Upper lobe of right lung (tissue), 1 donor: ENCODE results near the gene ARPC1B. TPM values are rescaled to one million over a fixed set of nuclear protein-coding genes. Genes with fewer than 3 reads are reported as not detected.
"Not testable (repeated sequence)": the region's sequence is repeated elsewhere in the genome, so short reads cannot be mapped to it uniquely, and the experiment has no call there.

ENCODE experiments used
- ATAC-seq: fragments of 200-7000 bp; cut with Tn5 transposase; one replicate; pipeline ENCODE4 v1.9.1; 2020; ENCODE audit warnings: mild to moderate bottlenecking, moderate library complexity
- DNase-seq: peaks from one replicate; pipeline ENCODE4 v3.0.0-alpha.2; 2020
- H3K27ac ChIP-seq: fragments of 200-600 bp; one replicate; pipeline ENCODE4 v1.8.0; 2022
- H3K27me3 ChIP-seq: fragments of 200-600 bp; one replicate; pipeline ENCODE4 v1.8.0; 2022; ENCODE audit warnings: mild to moderate bottlenecking
- H3K36me3 ChIP-seq: fragments of 200-600 bp; one replicate; pipeline ENCODE4 v1.8.0; 2022
- H3K4me1 ChIP-seq: fragments of 200-600 bp; one replicate; pipeline ENCODE4 v1.8.0; 2022
- H3K4me3 ChIP-seq: fragments of 200-600 bp; one replicate; pipeline ENCODE4 v1.8.0; 2022; ENCODE audit warnings: mild to moderate bottlenecking
- H3K9me3 ChIP-seq: fragments of 200-600 bp; one replicate; pipeline ENCODE4 v1.8.0; 2022
- intact Hi-C: fragments of 100-400 bp; cut with DNase I; formaldehyde crosslinking; loops from one replicate; pipeline ENCODE4 v1.11.0; 2022
- total RNA-seq: library from RNA; stranded (reverse); fragmentation: NEBNext Ultra II Directional; extraction: Animal tissue kit (Norgen Biotek cat#: 25700); gene quantifications from one replicate; pipeline ENCODE4 v1.2.1, GENCODE V29; 2021
- TF ChIP-seq, protein P1 (sequence below): fragments of 200-600 bp; IDR thresholded peaks from one replicate; pipeline ENCODE4 v1.8.0; 2022; ENCODE audit warnings: antibody characterized with exemption
- donor health status: DM: no; HTN: yes; CAD: no; lungs with severe emphysema.

ARPC1B gene
- total RNA-seq, 1 donor from 2014 or later: 219 TPM

DNA sequence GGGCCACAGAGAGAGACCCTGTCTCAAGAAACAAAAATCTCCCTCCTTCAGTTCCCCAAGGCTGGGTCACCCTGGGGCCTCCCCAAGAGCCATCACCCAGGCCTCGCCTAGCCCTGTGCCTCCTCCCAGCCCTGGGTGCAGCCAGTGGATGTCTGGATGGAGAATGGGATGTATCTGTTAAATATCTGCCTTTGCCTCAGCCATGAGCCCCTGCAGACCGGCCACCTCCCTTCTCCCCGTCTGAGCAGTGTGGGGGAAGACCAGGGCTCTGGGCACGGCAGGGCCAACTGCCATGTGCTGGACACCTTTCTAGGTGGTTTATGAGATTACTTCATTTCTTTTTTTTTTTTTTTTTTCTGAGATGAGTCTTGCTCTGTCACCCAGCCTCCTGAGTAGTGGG, 10.0 kb downstream of the ARPC1B start:
- DNase-seq (no peak), ATAC-seq (no peak)
- H3K4me3 ChIP-seq: no peak overlapping the region
- TF ChIP-seq, protein P1, sequence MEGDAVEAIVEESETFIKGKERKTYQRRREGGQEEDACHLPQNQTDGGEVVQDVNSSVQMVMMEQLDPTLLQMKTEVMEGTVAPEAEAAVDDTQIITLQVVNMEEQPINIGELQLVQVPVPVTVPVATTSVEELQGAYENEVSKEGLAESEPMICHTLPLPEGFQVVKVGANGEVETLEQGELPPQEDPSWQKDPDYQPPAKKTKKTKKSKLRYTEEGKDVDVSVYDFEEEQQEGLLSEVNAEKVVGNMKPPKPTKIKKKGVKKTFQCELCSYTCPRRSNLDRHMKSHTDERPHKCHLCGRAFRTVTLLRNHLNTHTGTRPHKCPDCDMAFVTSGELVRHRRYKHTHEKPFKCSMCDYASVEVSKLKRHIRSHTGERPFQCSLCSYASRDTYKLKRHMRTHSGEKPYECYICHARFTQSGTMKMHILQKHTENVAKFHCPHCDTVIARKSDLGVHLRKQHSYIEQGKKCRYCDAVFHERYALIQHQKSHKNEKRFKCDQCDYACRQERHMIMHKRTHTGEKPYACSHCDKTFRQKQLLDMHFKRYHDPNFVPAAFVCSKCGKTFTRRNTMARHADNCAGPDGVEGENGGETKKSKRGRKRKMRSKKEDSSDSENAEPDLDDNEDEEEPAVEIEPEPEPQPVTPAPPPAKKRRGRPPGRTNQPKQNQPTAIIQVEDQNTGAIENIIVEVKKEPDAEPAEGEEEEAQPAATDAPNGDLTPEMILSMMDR: no peak
- no peak overlapping the region for H3K27ac ChIP-seq
- H3K36me3 ChIP-seq: peaks cover 48% of the 10 kb centered on the region
- no peaks in the 10 kb centered on the region for H3K9me3 ChIP-seq
- no peaks in the 10 kb centered on the region for H3K27me3 ChIP-seq
- H3K4me1 ChIP-seq: peaks cover 31% of the 10 kb centered on the region
- intact Hi-C loops: no loop called here

DNA sequence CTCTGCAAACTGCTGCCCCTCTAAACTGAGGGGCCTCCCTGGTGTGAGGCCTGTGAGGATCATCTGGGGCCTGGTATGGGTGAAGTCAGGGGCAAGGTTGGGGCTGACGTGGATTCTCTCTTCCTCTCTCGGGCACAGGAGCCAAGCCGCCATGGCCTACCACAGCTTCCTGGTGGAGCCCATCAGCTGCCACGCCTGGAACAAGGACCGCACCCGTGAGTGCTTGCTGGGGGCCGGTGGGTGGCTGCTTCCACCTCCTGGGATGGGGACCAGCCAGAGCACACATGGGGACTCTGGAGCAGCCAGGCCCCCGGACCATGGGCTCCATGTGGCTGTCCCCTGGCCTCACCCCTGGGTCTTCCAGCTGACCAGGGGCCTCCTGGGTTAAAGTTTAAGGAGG, 11.0 kb downstream of the ARPC1B start:
- intact Hi-C loops: no loop called here
- Histone ChIP-seq H3K36me3 (peaks cover 59% of the 10 kb centered on the region), H3K4me3 (no peak overlapping the region), H3K4me1 (peaks cover 21% of the 10 kb centered on the region), H3K27ac (peak overlapping the region; percentile 42), H3K27me3 (no peaks in the 10 kb centered on the region), H3K9me3 (no peaks in the 10 kb centered on the region)
- no peak for ATAC-seq
- no peak for DNase-seq
- TF ChIP-seq, protein P1: no peak

DNA sequence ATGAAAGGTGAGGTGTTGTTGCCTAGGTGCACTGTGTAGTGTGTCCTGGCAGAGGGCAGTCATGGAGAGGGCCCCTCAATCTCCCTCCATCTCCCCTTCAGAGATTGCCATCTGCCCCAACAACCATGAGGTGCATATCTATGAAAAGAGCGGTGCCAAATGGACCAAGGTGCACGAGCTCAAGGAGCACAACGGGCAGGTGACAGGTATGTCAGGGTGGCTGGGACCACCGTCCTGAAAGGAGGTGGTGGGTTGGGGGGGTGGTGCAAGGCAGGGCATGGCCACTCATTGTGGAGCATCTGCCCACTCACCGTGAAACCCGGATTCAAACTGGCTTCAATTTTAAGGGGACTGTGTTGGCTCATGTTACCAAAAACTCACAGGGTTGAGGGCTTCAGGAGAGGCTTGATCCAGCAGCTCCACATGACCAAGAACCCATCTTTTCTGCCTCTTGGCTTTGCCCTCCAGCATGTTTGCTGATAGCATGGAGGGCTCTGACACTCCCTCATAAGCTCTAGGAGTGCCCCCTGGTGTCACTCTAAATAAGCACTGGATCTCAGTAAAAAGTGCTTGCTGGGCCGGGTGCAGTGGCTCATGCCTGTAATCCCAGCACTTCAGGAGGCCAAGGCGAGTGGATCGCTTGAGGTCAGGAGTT, 12.2 kb downstream of the ARPC1B start:
- H3K4me1 ChIP-seq: peaks cover 9% of the 10 kb centered on the region
- H3K36me3 ChIP-seq: peaks cover 70% of the 10 kb centered on the region
- H3K4me3 ChIP-seq: no peak overlapping the region
- TF ChIP-seq, protein P1: no peak
- no peaks in the 10 kb centered on the region for H3K27me3 ChIP-seq
- ATAC-seq (peak; percentile 69), DNase-seq (no peak)
- H3K27ac ChIP-seq: no peak overlapping the region
- H3K9me3 ChIP-seq: no peaks in the 10 kb centered on the region
- intact Hi-C loops: no loop called here

DNA sequence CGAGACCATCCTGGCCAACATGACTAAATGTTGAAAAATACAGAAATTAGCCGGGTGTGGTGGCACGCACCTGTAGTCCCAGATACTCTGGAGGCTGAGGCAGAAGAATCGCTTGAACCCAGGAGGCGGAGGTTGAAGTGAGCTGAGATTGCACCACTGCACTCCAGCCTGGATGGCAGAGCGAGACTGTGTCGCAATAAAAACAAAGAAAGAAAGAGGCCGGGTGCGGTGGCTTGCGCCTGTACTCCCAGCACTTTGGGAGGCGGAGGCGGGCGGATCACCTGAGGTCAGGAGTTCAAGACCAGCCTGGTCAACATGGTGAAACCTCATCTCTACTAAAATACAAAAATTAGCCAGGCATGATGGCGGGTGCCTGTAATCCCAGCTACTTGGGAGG, 12.7 kb downstream of the ARPC1B start:
- H3K4me3 ChIP-seq, H3K27ac ChIP-seq, DNase-seq, H3K9me3 ChIP-seq, H3K4me1 ChIP-seq, H3K27me3 ChIP-seq, ATAC-seq, intact Hi-C loops: not testable (repeated sequence)
- H3K36me3 ChIP-seq: peaks cover 76% of the 10 kb centered on the region

DNA sequence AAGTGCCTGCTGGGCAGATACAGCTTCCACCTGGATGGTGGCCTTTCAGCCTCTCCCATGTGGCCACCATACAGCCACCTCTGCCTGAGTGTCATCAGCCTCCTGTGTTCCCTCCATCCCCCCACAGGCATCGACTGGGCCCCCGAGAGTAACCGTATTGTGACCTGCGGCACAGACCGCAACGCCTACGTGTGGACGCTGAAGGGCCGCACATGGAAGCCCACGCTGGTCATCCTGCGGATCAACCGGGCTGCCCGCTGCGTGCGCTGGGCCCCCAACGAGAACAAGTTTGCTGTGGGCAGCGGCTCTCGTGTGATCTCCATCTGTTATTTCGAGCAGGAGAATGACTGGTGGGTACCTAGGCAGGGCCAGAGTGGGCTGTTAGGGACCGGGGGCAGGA, 13.4 kb downstream of the ARPC1B start:
- DNase-seq: no peak
- TF ChIP-seq, protein P1: no peak
- no peaks in the 10 kb centered on the region for H3K9me3 ChIP-seq
- ATAC-seq: no peak
- no peak overlapping the region for H3K27ac ChIP-seq
- peaks cover 79% of the 10 kb centered on the region for H3K36me3 ChIP-seq
- intact Hi-C loops: no loop called here
- H3K4me3 ChIP-seq: no peak overlapping the region
- H3K4me1 ChIP-seq: peaks cover 14% of the 10 kb centered on the region
- no peaks in the 10 kb centered on the region for H3K27me3 ChIP-seq

DNA sequence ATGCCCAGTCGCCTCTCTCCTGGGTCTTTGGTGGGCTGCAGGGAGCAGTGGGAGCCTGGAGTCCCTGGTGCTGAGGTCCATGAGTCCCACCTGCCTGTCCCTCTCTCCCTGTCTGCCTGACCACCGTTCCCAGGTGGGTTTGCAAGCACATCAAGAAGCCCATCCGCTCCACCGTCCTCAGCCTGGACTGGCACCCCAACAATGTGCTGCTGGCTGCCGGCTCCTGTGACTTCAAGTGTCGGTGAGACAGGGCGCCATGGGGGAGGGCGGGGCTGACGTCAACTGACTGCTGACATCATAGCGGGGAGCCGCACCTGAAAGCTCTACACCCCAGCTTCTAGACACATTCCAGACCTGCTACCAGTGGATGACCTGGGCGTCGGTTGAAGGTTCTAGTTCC, 15.2 kb downstream of the ARPC1B start:
- intact Hi-C loops: no loop called here
- no peak for ATAC-seq
- no peaks in the 10 kb centered on the region for H3K27me3 ChIP-seq
- TF ChIP-seq, protein P1: no peak
- H3K9me3 ChIP-seq: no peaks in the 10 kb centered on the region
- no peak overlapping the region for H3K27ac ChIP-seq
- no peak for DNase-seq
- H3K4me3 ChIP-seq: no peak overlapping the region
- peaks cover 14% of the 10 kb centered on the region for H3K4me1 ChIP-seq
- H3K36me3 ChIP-seq: peaks cover 83% of the 10 kb centered on the region
